HG03442 (cell line): ENCODE measurements around the gene PTPN4.

Experiments
- ATAC-seq: cut with Tn5 transposase; IDR thresholded peaks from one replicate; pipeline ENCODE4 v1.9.1; 2021; ENCODE audit warnings: mild to moderate bottlenecking, moderate library complexity; ENCODE audit not compliant: unreplicated experiment

PTPN4 gene

GRCh38 chr2:119759451-119760236, at the start of gene PTPN4:
PTPN4 (plus strand) TSS chr2:119759922; CDS start chr2:119809854, 49,932 bp downstream.
- peak; percentile 96 for ATAC-seq

- no peak for ATAC-seq
Measured at GRCh38 chr2:119710281-119710680, 49.4 kb upstream of the PTPN4 start.

GRCh38 chr2:119711352-119711751, 48.4 kb upstream of the PTPN4 start:
- ATAC-seq, result no peak

- ATAC-seq, result no peak
Measured at GRCh38 chr2:119712571-119712970, 47.2 kb upstream of the PTPN4 start.

GRCh38 chr2:119713819-119714490, 45.8 kb upstream of the PTPN4 start:
- no peak for ATAC-seq

GRCh38 chr2:119715409-119716283, 44.1 kb upstream of the PTPN4 start:
- no peak for ATAC-seq

GRCh38 chr2:119716284-119716672, 43.4 kb upstream of the PTPN4 start:
- no peak for ATAC-seq

- no peak for ATAC-seq
Measured at GRCh38 chr2:119718501-119719260, 41.0 kb upstream of the PTPN4 start.

GRCh38 chr2:119719261-119719627, 40.5 kb upstream of the PTPN4 start:
- ATAC-seq, result no peak

- no peak for ATAC-seq
Measured at GRCh38 chr2:119721043-119721442, 38.7 kb upstream of the PTPN4 start.

- no peak for ATAC-seq
Measured at GRCh38 chr2:119721462-119721861, 38.3 kb upstream of the PTPN4 start.

GRCh38 chr2:119721904-119722303, 37.8 kb upstream of the PTPN4 start:
- no peak for ATAC-seq

- ATAC-seq, result no peak
Measured at GRCh38 chr2:119723186-119723585, 36.5 kb upstream of the PTPN4 start.

GRCh38 chr2:119723784-119724467, 35.8 kb upstream of the PTPN4 start:
- no peak for ATAC-seq

GRCh38 chr2:119724656-119725485, 34.9 kb upstream of the PTPN4 start:
- no peak for ATAC-seq

- ATAC-seq, result no peak
Measured at GRCh38 chr2:119727493-119727892, 32.2 kb upstream of the PTPN4 start.

- ATAC-seq, result no peak
Measured at GRCh38 chr2:119728421-119728820, 31.3 kb upstream of the PTPN4 start.

GRCh38 chr2:119730671-119731177, 29.0 kb upstream of the PTPN4 start:
- ATAC-seq, result no peak

- no peak for ATAC-seq
Measured at GRCh38 chr2:119731983-119732382, 27.7 kb upstream of the PTPN4 start.
